OCI-LY3 (cell line): ENCODE measurements around the gene COG1.

Experiments
- H2AFZ ChIP-seq: fragments of 200-600, 300-600 bp; shearing (Covaris generic); 2 replicates; pipeline ENCODE4 v1.6.0; 2014; ENCODE audit warnings: antibody characterized with exemption, low read depth, low read length
- H3K27ac ChIP-seq: fragments of 200-600, 300-600 bp; sonication (generic); 2 replicates; pipeline ENCODE4 v1.5.1; 2014; ENCODE audit warnings: mild to moderate bottlenecking, low read length, moderate library complexity, mixed read lengths
- H3K27me3 ChIP-seq: fragments of 200-600, 300-600 bp; sonication (generic); 2 replicates; pipeline ENCODE4 v1.6.1; 2014; ENCODE audit warnings: low read depth, low read length, mixed read lengths
- H3K36me3 ChIP-seq: fragments of 200-600, 300-600 bp; sonication (generic); replicated peaks from 2 replicates; pipeline ENCODE3; 2014; ENCODE audit warnings: low read depth, low read length, mixed read lengths
- H3K4me1 ChIP-seq: fragments of 300-600, 200-600 bp; sonication (generic); 2 replicates; pipeline ENCODE4 v1.6.1; 2014; ENCODE audit warnings: low read length, mixed read lengths
- H3K4me2 ChIP-seq: fragments of 200-600, 300-600 bp; sonication (generic); 2 replicates; pipeline ENCODE4 v1.6.1; 2014; ENCODE audit warnings: low read length, mixed read lengths
- H3K4me3 ChIP-seq: fragments of 300-600, 200-600 bp; sonication (generic); 2 replicates; pipeline ENCODE4 v1.5.1; 2014; ENCODE audit warnings: antibody characterized with exemption, mild to moderate bottlenecking, low read length, moderate library complexity
- H3K79me2 ChIP-seq: fragments of 300-600, 200-600 bp; shearing (Covaris generic); 2 replicates; pipeline ENCODE4 v1.6.1; 2014; ENCODE audit warnings: mild to moderate bottlenecking, low read length, mixed read lengths
- H3K9ac ChIP-seq: fragments of 300-600, 200-600 bp; shearing (Covaris generic); 2 replicates; pipeline ENCODE4 v1.6.0; 2014; ENCODE audit warnings: mild to moderate bottlenecking, low read length, moderate library complexity
- H3K9me3 ChIP-seq: fragments of 200-600, 300-600 bp; shearing (Covaris generic); 2 replicates; pipeline ENCODE4 v1.6.1; 2014; ENCODE audit warnings: low read length, mixed read lengths; ENCODE audit not compliant: insufficient read depth
- H4K20me1 ChIP-seq: fragments of 200-600, 300-600 bp; sonication (generic); 2 replicates; pipeline ENCODE4 v1.6.1; 2016; ENCODE audit warnings: low read length, mixed read lengths; ENCODE audit not compliant: insufficient read depth
- CTCF ChIP-seq: fragments of 200-600, 300-600 bp; sonication (generic); IDR thresholded peaks from 2 replicates; pipeline ENCODE4 v1.5.1; 2014; ENCODE audit warnings: antibody characterized with exemption, low read length, low read depth
- EZH2phosphoT487 ChIP-seq: fragments of 200-600 bp; shearing (Covaris generic); IDR thresholded peaks from 2 replicates; pipeline ENCODE4 v1.6.1; 2018; ENCODE audit warnings: antibody characterized with exemption, mixed run types, low read depth

COG1 gene

GRCh38 chr17:73227944-73228343 lies 35.1 kb downstream of the COG1 start:
- no peaks in the 10 kb centered on the region for H3K27me3 ChIP-seq
- TF ChIP-seq EZH2phosphoT487 (no peak), CTCF (no peak)
- H3K4me3 ChIP-seq, result no peak overlapping the region
- peaks cover 54% of the 10 kb centered on the region for H4K20me1 ChIP-seq
- no peak overlapping the region for H3K27ac ChIP-seq
- H3K9me3 ChIP-seq, result no peaks in the 10 kb centered on the region
- peaks cover 34% of the 10 kb centered on the region for H3K4me1 ChIP-seq
- no peak overlapping the region for H3K9ac ChIP-seq
- peaks cover 67% of the 10 kb centered on the region for H3K79me2 ChIP-seq
- H3K4me2 ChIP-seq, result peak overlapping the region; percentile 57
- no peak overlapping the region for H2AFZ ChIP-seq
- H3K36me3 ChIP-seq, result peaks cover 8% of the 10 kb centered on the region

DNA sequence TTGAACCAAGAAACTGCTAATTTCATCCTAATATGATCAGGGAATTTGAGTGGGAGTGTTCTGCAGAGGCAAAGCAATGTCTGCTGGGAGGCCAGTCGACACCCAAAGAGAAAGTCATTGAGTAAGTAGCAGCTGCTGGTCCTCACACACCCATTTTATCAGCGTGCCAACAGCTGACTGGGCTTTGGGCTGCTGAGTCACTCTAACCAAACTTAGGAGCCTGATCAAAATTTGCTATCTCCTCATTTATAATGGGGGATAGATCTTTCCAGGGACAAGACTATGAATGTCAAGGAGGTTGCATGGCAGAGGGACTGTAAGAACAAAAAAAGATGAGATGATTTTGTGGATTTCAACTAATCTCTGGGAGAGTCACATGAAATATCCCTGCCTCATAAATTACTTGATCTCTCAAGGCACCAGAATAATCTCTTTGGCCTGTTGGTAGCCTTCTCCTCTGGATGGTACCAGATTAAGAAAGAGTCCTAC lies 35.9 kb downstream of the COG1 start:
- H3K36me3 ChIP-seq, result peaks cover 8% of the 10 kb centered on the region
- TF ChIP-seq CTCF (no peak), EZH2phosphoT487 (no peak)

DNA sequence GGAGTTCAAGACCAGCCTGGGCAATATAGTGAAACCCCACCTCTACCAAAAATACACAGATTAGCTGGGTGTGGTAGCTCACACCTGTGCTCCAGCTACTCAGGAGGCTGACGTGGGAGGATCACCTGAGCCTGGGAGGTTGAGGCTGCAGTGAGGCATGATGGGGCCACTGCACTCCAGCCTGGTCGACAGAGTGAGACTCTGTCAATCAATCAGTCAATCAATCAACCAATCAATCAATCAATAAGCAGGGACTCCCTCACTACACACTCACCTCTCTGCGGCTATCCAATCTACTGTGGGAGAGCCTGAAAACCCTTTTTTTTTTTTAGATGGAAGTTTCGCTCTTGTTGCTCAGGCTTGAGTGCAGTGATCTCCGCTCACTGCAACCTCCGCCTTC lies 37.2 kb downstream of the COG1 start:
- no peaks in the 10 kb centered on the region for H3K9me3 ChIP-seq
- peaks cover 8% of the 10 kb centered on the region for H3K36me3 ChIP-seq
- H3K4me3 ChIP-seq, result no peak overlapping the region
- peaks cover 38% of the 10 kb centered on the region for H3K4me1 ChIP-seq
- H2AFZ ChIP-seq, result no peak overlapping the region
- no peak overlapping the region for H3K27ac ChIP-seq
- H3K27me3 ChIP-seq, result no peaks in the 10 kb centered on the region
- no peak overlapping the region for H3K4me2 ChIP-seq
- H3K79me2 ChIP-seq, result peaks cover 73% of the 10 kb centered on the region
- TF ChIP-seq CTCF (no peak), EZH2phosphoT487 (no peak)
- no peak overlapping the region for H3K9ac ChIP-seq
- peaks cover 49% of the 10 kb centered on the region for H4K20me1 ChIP-seq

More for the DNA sequence above, 35.9 kb downstream of the COG1 start:
- H4K20me1 ChIP-seq, result peaks cover 54% of the 10 kb centered on the region
- no peak overlapping the region for H3K27ac ChIP-seq
- H3K4me1 ChIP-seq, result peaks cover 38% of the 10 kb centered on the region
- H3K9ac ChIP-seq, result no peak overlapping the region
- H3K27me3 ChIP-seq, result no peaks in the 10 kb centered on the region
- no peak overlapping the region for H3K4me3 ChIP-seq
- peaks cover 76% of the 10 kb centered on the region for H3K79me2 ChIP-seq
- no peaks in the 10 kb centered on the region for H3K9me3 ChIP-seq
- H3K4me2 ChIP-seq, result no peak overlapping the region
- H2AFZ ChIP-seq, result no peak overlapping the region

- Histone ChIP-seq H4K20me1 (peaks cover 45% of the 10 kb centered on the region), H3K27ac (0 out of 2 replicates have a peak overlapping the region, but pooled peaks have one; percentile 17), H3K4me3 (peak overlapping the region; percentile 98), H3K27me3 (no peaks in the 10 kb centered on the region), H3K9me3 (no peaks in the 10 kb centered on the region), H3K9ac (peak overlapping the region; percentile 87), H2AFZ (peak overlapping the region; percentile 32; the same call in 1 of the 2 replicates), H3K36me3 (peaks cover 16% of the 10 kb centered on the region), H3K4me2 (peak overlapping the region; percentile 75), H3K4me1 (peaks cover 36% of the 10 kb centered on the region), H3K79me2 (peaks cover 68% of the 10 kb centered on the region)
- TF ChIP-seq EZH2phosphoT487 (no peak), CTCF (no peak)
Observed at GRCh38 chr17:73231395-73231794, 38.5 kb downstream of the COG1 start.
